Mucosa of rectum (tissue), 2 donors: ENCODE data around the gene BLM.

Experiments
- H3K27ac ChIP-seq, 2 donors: one replicate each; pipeline ENCODE4 v1.7.0; 2013; ENCODE audit warnings: inconsistent platforms in 2 of 2, low read depth in 2 of 2, low read length in 2 of 2
- H3K27me3 ChIP-seq, 2 donors: one replicate each; pipeline ENCODE4 v1.7.0; 2013; ENCODE audit warnings: low read length in 2 of 2; ENCODE audit not compliant: control insufficient read depth in 2 of 2, insufficient read depth in 2 of 2
- H3K36me3 ChIP-seq, 2 donors: one replicate each; pipeline ENCODE4 v1.7.0; 2013; ENCODE audit warnings: low read length in 2 of 2; ENCODE audit not compliant: control insufficient read depth in 2 of 2, insufficient read depth in 2 of 2
- H3K4me1 ChIP-seq, 2 donors: one replicate each; pipeline ENCODE4 v1.7.0; 2013; ENCODE audit warnings: low read length in 2 of 2, mild to moderate bottlenecking in 1 of 2; ENCODE audit not compliant: control insufficient read depth in 2 of 2, insufficient read depth in 2 of 2
- H3K4me3 ChIP-seq, 2 donors: one replicate each; pipeline ENCODE4 v1.7.0; 2013; ENCODE audit warnings: low read length in 2 of 2
- H3K9ac ChIP-seq, 2 donors: one replicate each; pipeline ENCODE4 v1.7.0; 2013; ENCODE audit warnings: low read length in 2 of 2, low read depth in 1 of 2, mild to moderate bottlenecking in 1 of 2
- H3K9me3 ChIP-seq, 2 donors: one replicate each; pipeline ENCODE4 v1.7.0; 2013; ENCODE audit warnings: low read length in 2 of 2; ENCODE audit not compliant: control insufficient read depth in 2 of 2
- donor health status: healthy.
- donor health status: Normal muscosa, but diverticular disease.

The BLM gene

GRCh38 chr15:90865702-90866101 is 148.6 kb downstream of the BLM start:
- Histone ChIP-seq H3K27ac (no peak overlapping the region), H3K4me1 (peaks cover 26 to 31% of the 10 kb centered on the region in 2 donors), H3K9me3 (no peaks in the 10 kb centered on the region), H3K9ac (no peak overlapping the region), H3K36me3 (no peaks in the 10 kb centered on the region), H3K4me3 (no peak overlapping the region), H3K27me3 (no peaks in the 10 kb centered on the region)
